ENCODE data around the gene KRTAP5-2.

The KRTAP5-2 gene

GRCh38 chr11:1566381-1567051 is 31.6 kb downstream of the KRTAP5-2 start:
- DNase-seq, result no peak

- DNase-seq, result no peak
These were observed 32.2 kb downstream of the KRTAP5-2 start for GRCh38 chr11:1565904-1566247.

GRCh38 chr11:1565173-1565903 is 32.8 kb downstream of the KRTAP5-2 start:
- no peak for DNase-seq

GRCh38 chr11:1564535-1565172 is 33.4 kb downstream of the KRTAP5-2 start:
- peak; percentile 36 for DNase-seq

GRCh38 chr11:1563697-1564534 is 34.2 kb downstream of the KRTAP5-2 start:
- no peak for DNase-seq

- DNase-seq, result no peak
These were observed 34.9 kb downstream of the KRTAP5-2 start for GRCh38 chr11:1563149-1563638.

GRCh38 chr11:1562469-1563148 is 35.5 kb downstream of the KRTAP5-2 start:
- DNase-seq, result no peak

- DNase-seq, result no peak
These were observed 36.1 kb downstream of the KRTAP5-2 start for GRCh38 chr11:1561955-1562354.

- DNase-seq, result no peak
These were observed 36.8 kb downstream of the KRTAP5-2 start for GRCh38 chr11:1561266-1561665.

GRCh38 chr11:1560649-1561251 is 37.3 kb downstream of the KRTAP5-2 start:
- no peak for DNase-seq

GRCh38 chr11:1560002-1560648 is 38.0 kb downstream of the KRTAP5-2 start:
- DNase-seq, result no peak

GRCh38 chr11:1559111-1559951 is 38.8 kb downstream of the KRTAP5-2 start:
- DNase-seq, result no peak

GRCh38 chr11:1558775-1559110 is 39.4 kb downstream of the KRTAP5-2 start:
- DNase-seq, result no peak

GRCh38 chr11:1557904-1558774 is 40.0 kb downstream of the KRTAP5-2 start:
- no peak for DNase-seq

- DNase-seq, result no peak
These were observed 40.8 kb downstream of the KRTAP5-2 start for GRCh38 chr11:1557051-1557884.

GRCh38 chr11:1556278-1556902 is 41.7 kb downstream of the KRTAP5-2 start:
- DNase-seq, result no peak

GRCh38 chr11:1555713-1556153 is 42.4 kb downstream of the KRTAP5-2 start:
- DNase-seq, result no peak
